ENCODE data around the gene GRIK2.

DNA sequence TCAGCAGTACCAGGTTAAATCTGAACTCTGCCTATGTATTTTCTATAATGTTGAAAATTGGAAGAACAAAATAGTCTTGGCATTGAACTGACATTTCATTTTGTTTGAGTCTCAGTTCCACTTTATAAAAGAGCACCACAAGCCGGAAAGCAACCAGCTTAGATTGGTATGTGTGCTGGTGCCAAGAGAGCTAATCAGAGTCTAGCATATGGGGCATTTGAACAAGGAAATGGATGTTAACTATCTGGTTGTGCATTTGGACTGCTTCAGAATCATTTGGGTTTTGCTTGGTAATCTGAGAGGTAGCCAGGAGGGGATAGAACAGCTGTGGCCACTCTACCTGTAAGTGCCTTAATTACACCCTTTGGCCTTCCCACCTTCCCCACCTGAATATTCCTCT, 184.8 kb downstream of the GRIK2 start:
- no peak for TF ChIP-seq POLR2A (IDR thresholded peaks at IDR 0.05)
- TF ChIP-seq, protein P1, sequence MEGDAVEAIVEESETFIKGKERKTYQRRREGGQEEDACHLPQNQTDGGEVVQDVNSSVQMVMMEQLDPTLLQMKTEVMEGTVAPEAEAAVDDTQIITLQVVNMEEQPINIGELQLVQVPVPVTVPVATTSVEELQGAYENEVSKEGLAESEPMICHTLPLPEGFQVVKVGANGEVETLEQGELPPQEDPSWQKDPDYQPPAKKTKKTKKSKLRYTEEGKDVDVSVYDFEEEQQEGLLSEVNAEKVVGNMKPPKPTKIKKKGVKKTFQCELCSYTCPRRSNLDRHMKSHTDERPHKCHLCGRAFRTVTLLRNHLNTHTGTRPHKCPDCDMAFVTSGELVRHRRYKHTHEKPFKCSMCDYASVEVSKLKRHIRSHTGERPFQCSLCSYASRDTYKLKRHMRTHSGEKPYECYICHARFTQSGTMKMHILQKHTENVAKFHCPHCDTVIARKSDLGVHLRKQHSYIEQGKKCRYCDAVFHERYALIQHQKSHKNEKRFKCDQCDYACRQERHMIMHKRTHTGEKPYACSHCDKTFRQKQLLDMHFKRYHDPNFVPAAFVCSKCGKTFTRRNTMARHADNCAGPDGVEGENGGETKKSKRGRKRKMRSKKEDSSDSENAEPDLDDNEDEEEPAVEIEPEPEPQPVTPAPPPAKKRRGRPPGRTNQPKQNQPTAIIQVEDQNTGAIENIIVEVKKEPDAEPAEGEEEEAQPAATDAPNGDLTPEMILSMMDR (IDR thresholded peaks at IDR 0.05): no peak

All from adrenal gland (tissue), 5 donors.